K562 treated with DMSO at 1 percent for 48 hours (cell line): ENCODE data around the gene C1orf35. TPM values are rescaled to one million over a fixed set of nuclear protein-coding genes. Genes with fewer than 3 reads are reported as not detected.

Source experiments
- total RNA-seq: library from RNA; unstranded; fragments of 300-600 nt; gene quantifications from 2 replicates; pipeline ENCODE4 v1.2.3, GENCODE V29; 2022; ENCODE audit warnings: low replicate concordance; ENCODE audit errors: extremely low read depth

The C1orf35 gene
- not detected in 2 replicates for total RNA-seq

GRCh38 chr1:228102791-228103620, at the start of gene C1orf35:
TSS of gene C1orf35 (minus strand) at chr1:228103325. CDS start at chr1:228103227, 98 bp downstream.

GRCh38 chr1:228149406-228150119, 46.4 kb upstream of the C1orf35 start, which contains the start of gene GJC2:
TSS of gene GJC2 (plus strand) at chr1:228149930. CDS start at chr1:228157759, 7,829 bp downstream.

GRCh38 chr1:228139931-228140723, 37.0 kb upstream of the C1orf35 start, which contains the start of gene GUK1:
TSS of gene GUK1 (plus strand) at chr1:228140279. CDS start at chr1:228140303, 24 bp downstream.

GRCh38 chr1:228109073-228109961, 6.2 kb upstream of the C1orf35 start, which contains the start of gene MRPL55:
TSS of gene MRPL55 (minus strand) at chr1:228109299. CDS start at chr1:228108260, 1,039 bp downstream.

GRCh38 chr1:228082214-228082917, 20.8 kb downstream of the C1orf35 start, which contains the start of gene ARF1:
TSS of gene ARF1 (plus strand) at chr1:228082708. CDS start at chr1:228097115, 14,407 bp downstream.

Other genes starting within 250 kb of the C1orf35 start
- gene WNT9A, start 155.4 kb downstream of the C1orf35 start, total RNA-seq, result not detected in 2 replicates
- gene WNT3A, start 96.3 kb downstream of the C1orf35 start, total RNA-seq, result not detected in 2 replicates
- gene ARF1, start 20.6 kb downstream of the C1orf35 start, total RNA-seq, result 215 and 553 TPM in 2 replicates
- not detected in 2 replicates for gene MRPL55, start 6.0 kb upstream of the C1orf35 start, total RNA-seq
- gene GUK1, start 37.0 kb upstream of the C1orf35 start, total RNA-seq, result not detected in 2 replicates
- gene GJC2, start 46.6 kb upstream of the C1orf35 start, total RNA-seq, result not detected in 2 replicates
- gene IBA57, start 62.5 kb upstream of the C1orf35 start, total RNA-seq, result not detected in 2 replicates
- not detected in 2 replicates for gene OBSCN, start 104.7 kb upstream of the C1orf35 start, total RNA-seq